ENCODE data around the gene VAC14. TPM values are rescaled to one million over a fixed set of nuclear protein-coding genes. Genes with fewer than 3 reads are reported as not detected.
A peak's percentile ranks its signal among the peaks of the same experiment; 100 is the strongest.
"Not testable (repeated sequence)": the region's sequence is repeated elsewhere in the genome, so short reads cannot be mapped to it uniquely, and the experiment has no call there.

The VAC14 gene
- 36.3 and 38.6 TPM in 2 replicates for total RNA-seq

GRCh38 chr16:70800781-70801480 is at the start of gene VAC14:
TSS of gene VAC14 (minus strand) at chr16:70801158. CDS start at chr16:70800900, 258 bp downstream.
- no peaks in the 10 kb centered on the region for H3K27me3 Mint-ChIP-seq
- DNase-seq, result peak; percentile 99
- no peaks in the 10 kb centered on the region for H3K36me3 Mint-ChIP-seq (ENCODE audit: low read depth)
- H3K4me3 Mint-ChIP-seq, result peak within 1 kb of the TSS; percentile 96
- intact Hi-C loops (cut with micrococcal nuclease), result loop anchor here (1.0 to 5.0 kb wide), 2 partner anchors 63 to 1291 kb away; partner anchors contain the start of genes DHX38 and TXNL4B
- peak within 1 kb of the TSS; percentile 93 for H3K27ac Mint-ChIP-seq
- peaks cover 27% of the 10 kb centered on the region for H3K4me1 Mint-ChIP-seq
- H3K9me3 Mint-ChIP-seq, result no peaks in the 10 kb centered on the region

- DNase-seq; H3K4me1 Mint-ChIP-seq; H3K4me3 Mint-ChIP-seq; H3K27me3 Mint-ChIP-seq; H3K9me3 Mint-ChIP-seq; H3K27ac Mint-ChIP-seq; H3K36me3 Mint-ChIP-seq (ENCODE audit: low read depth); intact Hi-C loops (cut with micrococcal nuclease): not testable (repeated sequence)
Measured at GRCh38 chr16:70823498-70824118, 22.6 kb upstream of the VAC14 start.

GRCh38 chr16:70822734-70823133 is 21.8 kb upstream of the VAC14 start:
- H3K9me3 Mint-ChIP-seq; H3K4me3 Mint-ChIP-seq; DNase-seq; H3K4me1 Mint-ChIP-seq; intact Hi-C loops (cut with micrococcal nuclease); H3K36me3 Mint-ChIP-seq (ENCODE audit: low read depth); H3K27me3 Mint-ChIP-seq; H3K27ac Mint-ChIP-seq: not testable (repeated sequence)

- H3K36me3 Mint-ChIP-seq (ENCODE audit: low read depth); H3K4me3 Mint-ChIP-seq; H3K27ac Mint-ChIP-seq; H3K9me3 Mint-ChIP-seq; intact Hi-C loops (cut with micrococcal nuclease); H3K27me3 Mint-ChIP-seq; H3K4me1 Mint-ChIP-seq: not testable (repeated sequence)
- peak; percentile 32 for DNase-seq
Measured at GRCh38 chr16:70818088-70818487, 17.1 kb upstream of the VAC14 start.

GRCh38 chr16:70809392-70810060 is 8.6 kb upstream of the VAC14 start:
- peak; percentile 53 for DNase-seq

GRCh38 chr16:70808371-70808770 is 7.4 kb upstream of the VAC14 start:
- H3K4me1 Mint-ChIP-seq, result peaks cover 4% of the 10 kb centered on the region
- intact Hi-C loops (cut with micrococcal nuclease), result no loop called here
- H3K27ac Mint-ChIP-seq, result no peak overlapping the region
- H3K27me3 Mint-ChIP-seq, result no peaks in the 10 kb centered on the region
- H3K4me3 Mint-ChIP-seq, result no peak overlapping the region
- H3K36me3 Mint-ChIP-seq (ENCODE audit: low read depth), result no peaks in the 10 kb centered on the region
- no peaks in the 10 kb centered on the region for H3K9me3 Mint-ChIP-seq
- peak; percentile 50 for DNase-seq

More at GRCh38 chr16:70809392-70810060, 8.6 kb upstream of the VAC14 start:
- Mint-ChIP-seq H3K4me1 (peaks cover 1% of the 10 kb centered on the region), H3K27ac (no peak overlapping the region), H3K4me3 (no peak overlapping the region), H3K9me3 (no peaks in the 10 kb centered on the region), H3K27me3 (no peaks in the 10 kb centered on the region), H3K36me3 (ENCODE audit: low read depth) (no peaks in the 10 kb centered on the region)
- intact Hi-C loops (cut with micrococcal nuclease), result no loop called here

GRCh38 chr16:70805787-70806186 is 4.8 kb upstream of the VAC14 start:
- no peaks in the 10 kb centered on the region for H3K27me3 Mint-ChIP-seq

GRCh38 chr16:70805380-70805779 is 4.4 kb upstream of the VAC14 start:
- Mint-ChIP-seq H3K4me3 (no peak overlapping the region), H3K9me3 (no peaks in the 10 kb centered on the region), H3K27ac (no peak overlapping the region), H3K4me1 (peaks cover 12% of the 10 kb centered on the region), H3K36me3 (ENCODE audit: low read depth) (no peaks in the 10 kb centered on the region), H3K27me3 (no peaks in the 10 kb centered on the region)
- peak; percentile 48 for DNase-seq
- intact Hi-C loops (cut with micrococcal nuclease), result no loop called here

More at GRCh38 chr16:70805787-70806186, 4.8 kb upstream of the VAC14 start:
- no peak overlapping the region for H3K4me3 Mint-ChIP-seq
- peak; percentile 50 for DNase-seq
- H3K9me3 Mint-ChIP-seq, result no peaks in the 10 kb centered on the region
- intact Hi-C loops (cut with micrococcal nuclease), result no loop called here
- no peaks in the 10 kb centered on the region for H3K36me3 Mint-ChIP-seq (ENCODE audit: low read depth)
- H3K4me1 Mint-ChIP-seq, result peaks cover 10% of the 10 kb centered on the region
- H3K27ac Mint-ChIP-seq, result no peak overlapping the region

- Mint-ChIP-seq H3K4me3 (no peak overlapping the region), H3K9me3 (no peaks in the 10 kb centered on the region), H3K36me3 (ENCODE audit: low read depth) (no peaks in the 10 kb centered on the region), H3K4me1 (peaks cover 17% of the 10 kb centered on the region), H3K27ac (peak overlapping the region; percentile 6), H3K27me3 (no peaks in the 10 kb centered on the region)
- intact Hi-C loops (cut with micrococcal nuclease), result loop anchor here (5.0 kb wide), 1 partner anchor 1288 kb away; the partner anchor contains the start of genes DHX38 and TXNL4B
- peak; percentile 52 for DNase-seq
Measured at GRCh38 chr16:70804734-70805169, 3.8 kb upstream of the VAC14 start.

GRCh38 chr16:70804153-70804733 is 3.3 kb upstream of the VAC14 start:
- Mint-ChIP-seq H3K27ac (peak overlapping the region; percentile 6), H3K36me3 (ENCODE audit: low read depth) (no peaks in the 10 kb centered on the region), H3K9me3 (no peaks in the 10 kb centered on the region), H3K27me3 (no peaks in the 10 kb centered on the region), H3K4me1 (peaks cover 21% of the 10 kb centered on the region), H3K4me3 (no peak overlapping the region)
- DNase-seq, result peak; percentile 54
- intact Hi-C loops (cut with micrococcal nuclease), result loop anchor here (5.0 kb wide), 1 partner anchor 1288 kb away; the partner anchor contains the start of genes DHX38 and TXNL4B

- no peaks in the 10 kb centered on the region for H3K36me3 Mint-ChIP-seq (ENCODE audit: low read depth)
- H3K27me3 Mint-ChIP-seq, result no peaks in the 10 kb centered on the region
- H3K4me1 Mint-ChIP-seq, result peaks cover 27% of the 10 kb centered on the region
- intact Hi-C loops (cut with micrococcal nuclease), result loop anchor here (5.0 kb wide), 1 partner anchor 1289 kb away; the partner anchor contains the start of genes DHX38 and TXNL4B
- no peak overlapping the region for H3K27ac Mint-ChIP-seq
- no peak overlapping the region for H3K4me3 Mint-ChIP-seq
- H3K9me3 Mint-ChIP-seq, result no peaks in the 10 kb centered on the region
- DNase-seq, result peak; percentile 26
Measured at GRCh38 chr16:70803319-70803718, 2.4 kb upstream of the VAC14 start.

GRCh38 chr16:70801611-70802010 is 653 bp upstream of the VAC14 start:
- H3K4me3 Mint-ChIP-seq, result peak overlapping the region; percentile 96
- H3K27ac Mint-ChIP-seq, result no peak overlapping the region
- DNase-seq, result no peak
- intact Hi-C loops (cut with micrococcal nuclease), result loop anchor here (1.0 to 5.0 kb wide), 2 partner anchors 63 to 1291 kb away; partner anchors contain the start of genes DHX38 and TXNL4B
- H3K9me3 Mint-ChIP-seq, result no peaks in the 10 kb centered on the region
- H3K4me1 Mint-ChIP-seq, result peaks cover 27% of the 10 kb centered on the region
- no peaks in the 10 kb centered on the region for H3K36me3 Mint-ChIP-seq (ENCODE audit: low read depth)
- no peaks in the 10 kb centered on the region for H3K27me3 Mint-ChIP-seq

- intact Hi-C loops (cut with micrococcal nuclease), result loop anchor here (5.0 kb wide), 1 partner anchor 1292 kb away; the partner anchor contains the start of genes DHX38 and TXNL4B
- no peak for DNase-seq
- H3K27me3 Mint-ChIP-seq, result no peaks in the 10 kb centered on the region
- H3K27ac Mint-ChIP-seq, result peak overlapping the region; percentile 91
- H3K4me1 Mint-ChIP-seq, result peaks cover 27% of the 10 kb centered on the region
- peak overlapping the region; percentile 96 for H3K4me3 Mint-ChIP-seq
- H3K36me3 Mint-ChIP-seq (ENCODE audit: low read depth), result no peaks in the 10 kb centered on the region
- H3K9me3 Mint-ChIP-seq, result no peaks in the 10 kb centered on the region
Measured at GRCh38 chr16:70800311-70800710, 647 bp downstream of the VAC14 start.
